ENCODE results near the gene KRAS. TPM values are rescaled to one million over a fixed set of nuclear protein-coding genes. Genes with fewer than 3 reads are reported as not detected.

KRAS gene
- total RNA-seq, 2 donors from 2014 or later, result 9.6 to 9.9 TPM

GRCh38 chr12:25276199-25276937 lies 25.6 kb upstream of the KRAS start:
- no peaks in the 10 kb centered on the region for H3K9me3 ChIP-seq
- H3K27me3 ChIP-seq, result no peaks in the 10 kb centered on the region
- H3K27ac ChIP-seq, result no peak overlapping the region
- peaks cover 0 to 5% of the 10 kb centered on the region in 2 donors for H3K4me1 ChIP-seq
- TF ChIP-seq, protein P1, sequence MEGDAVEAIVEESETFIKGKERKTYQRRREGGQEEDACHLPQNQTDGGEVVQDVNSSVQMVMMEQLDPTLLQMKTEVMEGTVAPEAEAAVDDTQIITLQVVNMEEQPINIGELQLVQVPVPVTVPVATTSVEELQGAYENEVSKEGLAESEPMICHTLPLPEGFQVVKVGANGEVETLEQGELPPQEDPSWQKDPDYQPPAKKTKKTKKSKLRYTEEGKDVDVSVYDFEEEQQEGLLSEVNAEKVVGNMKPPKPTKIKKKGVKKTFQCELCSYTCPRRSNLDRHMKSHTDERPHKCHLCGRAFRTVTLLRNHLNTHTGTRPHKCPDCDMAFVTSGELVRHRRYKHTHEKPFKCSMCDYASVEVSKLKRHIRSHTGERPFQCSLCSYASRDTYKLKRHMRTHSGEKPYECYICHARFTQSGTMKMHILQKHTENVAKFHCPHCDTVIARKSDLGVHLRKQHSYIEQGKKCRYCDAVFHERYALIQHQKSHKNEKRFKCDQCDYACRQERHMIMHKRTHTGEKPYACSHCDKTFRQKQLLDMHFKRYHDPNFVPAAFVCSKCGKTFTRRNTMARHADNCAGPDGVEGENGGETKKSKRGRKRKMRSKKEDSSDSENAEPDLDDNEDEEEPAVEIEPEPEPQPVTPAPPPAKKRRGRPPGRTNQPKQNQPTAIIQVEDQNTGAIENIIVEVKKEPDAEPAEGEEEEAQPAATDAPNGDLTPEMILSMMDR (IDR thresholded peaks at IDR 0.05), result no peak
- no peaks in the 10 kb centered on the region for H3K36me3 ChIP-seq
- no peak overlapping the region for H3K4me3 ChIP-seq
- DNase-seq (ENCODE audit: low spot score), result no peak

DNA sequence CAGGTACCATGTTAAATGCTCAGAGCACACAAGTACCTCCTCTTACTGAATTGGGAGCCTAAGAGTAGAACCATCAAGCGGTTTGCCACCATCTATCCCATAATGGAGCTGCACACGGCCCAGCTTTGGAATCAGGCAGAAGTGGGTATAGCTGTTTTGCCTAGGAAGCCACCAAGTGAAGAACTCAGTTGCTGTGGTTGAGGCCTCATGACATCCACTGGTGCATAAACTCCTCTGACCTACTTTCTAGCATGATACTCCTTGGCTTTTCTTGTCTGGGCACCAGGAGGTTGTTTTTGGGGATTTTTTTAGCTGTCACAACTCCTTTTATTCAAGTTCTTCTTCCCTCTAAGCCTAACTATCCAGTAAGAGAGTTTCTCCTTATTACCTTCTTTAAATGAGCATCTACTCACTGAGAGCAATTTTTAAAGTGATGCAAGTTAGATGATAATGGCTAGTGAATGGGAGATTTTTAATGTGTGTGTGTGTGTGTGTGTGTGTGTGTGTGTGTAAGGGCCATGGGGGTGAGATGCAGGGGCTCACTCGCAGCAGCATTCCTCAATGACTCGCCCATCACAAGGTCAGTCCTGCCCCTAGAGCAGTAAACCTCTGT lies 20.9 kb upstream of the KRAS start:
- TF ChIP-seq, protein P1 (IDR thresholded peaks at IDR 0.05), result no peak
- no peak for DNase-seq (ENCODE audit: low spot score)
- no peaks in the 10 kb centered on the region for H3K9me3 ChIP-seq

GRCh38 chr12:25269701-25270100 lies 19.0 kb upstream of the KRAS start:
- DNase-seq (ENCODE audit: low spot score), result no peak

More for the DNA sequence above, 20.9 kb upstream of the KRAS start:
- no peak overlapping the region for H3K4me3 ChIP-seq
- peaks cover 0 to 5% of the 10 kb centered on the region in 2 donors for H3K4me1 ChIP-seq
- no peak overlapping the region for H3K27ac ChIP-seq
- H3K27me3 ChIP-seq, result no peaks in the 10 kb centered on the region
- H3K36me3 ChIP-seq, result no peaks in the 10 kb centered on the region

GRCh38 chr12:25266497-25266896 lies 15.8 kb upstream of the KRAS start:
- no peak for DNase-seq (ENCODE audit: low spot score)
- Histone ChIP-seq H3K27ac (no peak overlapping the region), H3K9me3 (no peaks in the 10 kb centered on the region), H3K4me1 (no peaks in the 10 kb centered on the region), H3K4me3 (no peak overlapping the region), H3K36me3 (no peaks in the 10 kb centered on the region), H3K27me3 (no peaks in the 10 kb centered on the region)
- TF ChIP-seq, protein P1 (IDR thresholded peaks at IDR 0.05), result no peak

More at GRCh38 chr12:25269701-25270100, 19.0 kb upstream of the KRAS start:
- TF ChIP-seq, protein P1 (IDR thresholded peaks at IDR 0.05), result no peak
- H3K27me3 ChIP-seq, result no peaks in the 10 kb centered on the region
- no peak overlapping the region for H3K4me3 ChIP-seq
- H3K9me3 ChIP-seq, result no peaks in the 10 kb centered on the region
- H3K4me1 ChIP-seq, result no peaks in the 10 kb centered on the region
- no peaks in the 10 kb centered on the region for H3K36me3 ChIP-seq
- no peak overlapping the region for H3K27ac ChIP-seq

GRCh38 chr12:25264862-25265261 lies 14.1 kb upstream of the KRAS start:
- H3K4me1 ChIP-seq, result no peaks in the 10 kb centered on the region
- no peak overlapping the region for H3K4me3 ChIP-seq
- TF ChIP-seq, protein P1 (IDR thresholded peaks at IDR 0.05), result no peak
- H3K36me3 ChIP-seq, result no peaks in the 10 kb centered on the region
- no peak overlapping the region for H3K27ac ChIP-seq
- no peak for DNase-seq (ENCODE audit: low spot score)
- no peaks in the 10 kb centered on the region for H3K9me3 ChIP-seq
- no peaks in the 10 kb centered on the region for H3K27me3 ChIP-seq
